HG03469 (cell line): ENCODE results near the gene ANKRD13C.
"Not testable (repeated sequence)": the region's sequence is repeated elsewhere in the genome, so short reads cannot be mapped to it uniquely, and the experiment has no call there.

Experiments
- ATAC-seq: cut with Tn5 transposase; IDR thresholded peaks from one replicate; pipeline ENCODE4 v1.9.1; 2021; ENCODE audit warnings: mild to moderate bottlenecking, moderate library complexity, moderate number of reproducible peaks; ENCODE audit not compliant: unreplicated experiment

The ANKRD13C gene

DNA sequence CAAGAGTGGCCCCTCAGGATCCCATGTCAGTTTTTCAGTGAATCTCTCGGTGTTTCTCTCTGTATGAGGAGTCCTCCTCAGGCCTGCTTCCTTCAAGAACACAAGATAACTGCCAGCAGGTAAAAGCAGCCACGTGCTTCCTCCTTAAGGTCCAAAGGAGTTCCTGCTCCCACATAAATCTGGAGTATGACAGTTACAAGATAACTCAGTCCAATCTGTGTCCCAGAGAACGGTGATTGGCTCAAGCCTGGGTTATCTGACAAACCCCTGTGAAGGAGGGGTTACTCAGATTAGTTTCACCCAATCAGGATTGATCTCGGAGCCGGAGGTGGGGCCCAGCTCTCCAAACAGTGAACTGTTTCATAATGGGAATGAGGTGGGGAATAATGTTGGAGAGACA, 5.8 kb upstream of the ANKRD13C start:
- ATAC-seq, result no peak

DNA sequence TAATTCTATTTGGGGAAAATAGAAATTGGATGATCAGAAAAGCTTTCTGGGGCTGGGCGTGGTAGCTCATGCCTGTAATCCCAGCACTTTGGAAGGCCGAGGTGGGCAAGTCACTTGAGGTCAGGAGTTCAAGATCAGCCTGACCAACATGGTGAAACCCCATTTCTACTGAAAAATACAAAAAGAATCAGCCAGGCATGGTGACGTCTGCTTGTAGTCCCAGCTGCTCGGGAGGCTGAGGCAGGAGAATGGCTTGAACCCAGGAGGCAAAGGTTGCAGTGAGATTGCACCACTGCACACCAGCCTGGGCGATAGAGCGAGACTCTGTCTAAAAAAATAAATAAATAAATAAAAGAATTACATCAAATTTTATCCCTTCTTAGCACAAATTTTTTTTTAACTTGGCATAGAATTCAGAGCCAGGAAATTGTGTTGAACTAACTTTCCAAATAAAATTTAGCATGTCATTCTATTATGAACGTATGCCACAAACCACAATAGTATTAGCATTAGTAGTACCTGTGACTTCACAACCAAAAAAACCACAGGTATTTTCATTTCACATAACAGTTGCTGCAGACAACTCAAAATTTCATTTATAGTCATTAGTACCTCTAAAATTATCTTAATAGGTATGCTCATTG, 4.5 kb upstream of the ANKRD13C start:
- peak; percentile 60 for ATAC-seq

DNA sequence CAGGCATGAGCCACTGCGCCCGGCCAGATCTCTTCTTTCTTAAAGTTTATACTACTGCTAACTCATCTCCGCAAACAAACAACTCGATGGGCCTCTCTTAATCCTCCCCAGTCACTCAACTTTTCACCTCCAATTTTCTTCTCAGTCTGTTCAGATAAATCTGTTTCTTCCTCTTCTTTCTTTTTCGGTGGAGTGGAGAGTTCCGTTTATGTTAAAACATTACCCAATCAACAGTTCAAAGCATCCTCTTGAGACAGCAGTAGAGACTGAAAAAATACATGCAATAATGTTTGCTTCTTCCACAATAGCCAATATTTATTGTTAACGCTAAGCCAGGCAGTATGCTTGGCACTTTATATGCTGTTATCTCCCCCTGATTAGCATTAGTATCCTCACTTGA, 1.4 kb upstream of the ANKRD13C start:
- no peak for ATAC-seq

DNA sequence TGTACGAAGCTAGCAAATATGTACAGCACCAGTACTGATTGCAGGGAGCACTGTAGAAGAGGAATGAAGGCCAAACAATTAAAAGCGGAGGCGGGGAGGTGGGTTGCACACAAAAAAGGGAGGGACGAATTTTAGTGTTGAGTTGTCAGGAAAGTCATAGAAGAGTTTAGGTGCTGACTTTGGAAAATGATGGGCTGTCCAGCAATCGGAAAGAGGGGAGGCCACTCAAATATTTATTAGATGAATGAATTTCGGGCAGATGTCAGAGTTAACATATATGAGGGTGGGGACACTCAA, 537 bp upstream of the ANKRD13C start:
- no peak for ATAC-seq

DNA sequence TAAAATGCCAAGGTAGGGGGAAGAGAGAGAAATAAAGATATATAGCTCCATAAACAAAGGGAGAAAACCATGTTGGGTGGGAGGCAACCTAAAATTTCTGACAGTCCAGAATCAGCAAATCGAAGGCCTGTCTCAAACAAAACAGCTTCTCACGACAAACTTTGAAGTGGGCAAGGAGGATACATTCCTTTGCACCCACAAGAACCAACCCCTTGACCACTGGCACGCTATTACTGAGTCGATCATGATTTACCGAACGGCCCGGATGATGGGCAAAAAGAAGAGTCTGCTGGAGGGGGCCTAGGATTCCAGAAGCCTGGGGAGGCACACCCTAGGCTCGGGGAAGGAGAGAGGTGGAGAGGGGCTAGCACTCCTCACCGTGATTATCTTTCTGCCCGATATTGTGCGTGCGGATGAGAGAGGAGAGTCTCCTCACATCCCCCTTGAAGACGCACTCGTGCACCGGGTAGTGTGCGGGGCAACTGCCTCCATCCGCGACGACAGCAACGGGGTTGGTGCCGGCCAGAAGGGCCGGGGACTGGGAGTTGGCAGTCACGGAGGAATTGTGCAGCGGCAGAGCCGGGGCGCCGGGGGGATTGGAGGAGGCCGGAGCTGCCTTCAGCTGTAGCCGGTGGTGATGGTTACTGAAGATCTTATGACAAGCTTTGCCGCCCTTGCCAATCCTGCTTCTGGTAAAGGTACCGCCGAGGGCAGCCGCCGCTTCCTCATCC, 756 bp downstream of the ANKRD13C start:
- peak; percentile 17 for ATAC-seq

DNA sequence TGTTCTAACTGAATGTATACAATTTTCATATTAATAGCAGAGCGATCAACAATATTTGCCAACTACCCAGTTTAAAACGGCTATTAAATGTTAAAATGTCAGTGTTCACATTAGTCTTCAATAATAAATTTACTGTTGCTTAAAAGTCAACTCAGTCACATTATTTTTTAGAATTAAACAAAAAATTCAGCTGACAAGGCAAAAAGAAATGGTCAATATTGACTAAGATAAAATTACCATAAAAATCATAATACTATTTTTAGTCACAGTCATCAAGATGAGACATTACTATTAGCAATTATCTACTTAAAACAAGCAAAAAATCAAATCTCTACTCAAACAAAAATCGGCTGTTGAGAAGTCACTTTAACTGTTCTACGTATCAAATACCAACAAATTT, 1.5 kb downstream of the ANKRD13C start:
- no peak for ATAC-seq

DNA sequence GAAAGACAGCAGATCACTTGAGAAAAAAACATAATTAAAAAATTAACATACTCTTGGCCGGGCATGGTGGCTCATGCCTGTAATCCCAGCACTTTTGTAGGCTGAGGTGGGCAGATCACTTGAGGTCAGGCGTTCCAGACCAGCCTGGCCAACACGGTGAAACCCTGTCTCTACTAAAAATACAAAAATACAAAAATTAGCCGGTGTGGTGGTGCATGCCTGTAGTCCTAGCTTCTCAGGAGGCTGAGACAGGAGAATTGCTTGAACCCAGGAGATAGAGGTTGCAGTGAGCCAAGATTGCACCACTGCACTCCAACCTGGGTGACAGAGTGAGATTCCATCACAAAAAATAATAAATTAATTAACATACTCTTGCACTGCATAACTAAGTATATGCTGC, 4.7 kb downstream of the ANKRD13C start:
- ATAC-seq, result not testable (repeated sequence)

DNA sequence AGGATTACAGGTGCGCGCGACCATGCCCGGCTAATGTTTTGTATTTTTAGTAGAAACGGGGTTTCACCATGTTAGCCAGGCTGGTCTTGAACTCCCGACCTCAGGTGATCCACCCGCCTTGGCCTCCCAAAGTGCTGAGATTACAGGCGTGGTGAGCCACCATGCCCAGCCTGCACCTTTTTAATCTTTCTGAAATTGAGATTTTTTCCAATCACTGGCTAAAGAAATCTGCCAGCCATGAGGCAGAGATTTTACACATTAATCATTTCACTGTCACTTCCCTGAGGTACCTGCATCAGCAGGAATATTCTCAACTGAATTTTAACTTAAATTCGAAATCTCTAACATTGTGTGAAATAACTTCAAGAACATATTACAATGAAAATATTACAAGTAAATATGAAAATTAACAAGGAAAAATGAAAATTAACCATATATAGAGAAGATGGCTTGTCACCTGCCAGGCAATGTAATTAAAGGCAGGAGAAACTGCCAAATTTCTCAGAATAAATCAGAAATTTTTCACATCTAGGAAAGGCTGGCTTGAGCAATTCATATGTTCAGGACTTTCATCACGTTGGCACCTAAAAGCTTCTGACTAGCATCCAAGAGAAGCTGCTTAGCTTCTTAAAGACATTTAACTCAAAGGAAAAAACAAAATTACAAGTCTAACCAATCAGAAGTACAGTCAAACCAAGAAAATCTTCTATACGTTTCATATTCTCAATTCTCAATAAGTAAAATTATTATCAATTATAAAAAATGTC, 5.9 kb downstream of the ANKRD13C start:
- ATAC-seq, result no peak

DNA sequence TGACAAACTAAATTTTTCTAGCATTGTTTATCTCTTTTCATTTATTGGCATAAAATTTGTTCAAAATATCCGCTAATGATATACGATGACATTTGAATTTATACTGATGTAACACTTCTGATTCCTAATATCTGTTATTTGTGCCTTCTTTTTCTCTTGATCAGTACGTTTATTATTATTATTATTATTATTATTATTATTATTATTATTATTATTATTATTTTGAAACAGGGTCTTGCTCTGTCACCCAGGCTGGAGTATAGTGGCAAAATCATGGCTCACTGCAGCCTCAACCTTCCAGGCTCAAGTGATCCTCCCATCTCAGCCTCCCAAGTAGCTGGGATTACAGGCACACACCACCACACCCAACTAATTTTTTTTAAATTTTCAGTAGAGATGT, 14.9 kb downstream of the ANKRD13C start:
- ATAC-seq, result not testable (repeated sequence)

DNA sequence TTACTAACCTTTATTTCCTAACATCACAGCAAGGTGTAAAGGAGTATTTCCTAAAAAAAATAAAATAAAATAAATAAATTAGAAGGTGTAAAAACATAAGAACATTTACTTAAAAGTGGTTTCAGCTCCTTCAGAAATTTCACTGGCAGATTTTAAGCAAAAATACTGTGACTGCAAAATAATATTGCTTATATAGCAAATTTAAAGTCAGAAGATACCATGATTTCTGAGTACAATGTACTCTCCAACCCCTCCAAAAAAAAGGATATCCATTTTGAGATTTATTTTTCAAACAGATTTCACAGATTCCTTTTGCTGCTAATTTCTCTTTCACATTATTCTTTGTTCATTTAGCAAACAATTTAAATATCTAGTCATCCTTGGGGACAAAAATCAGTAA, 18.5 kb downstream of the ANKRD13C start:
- no peak for ATAC-seq

DNA sequence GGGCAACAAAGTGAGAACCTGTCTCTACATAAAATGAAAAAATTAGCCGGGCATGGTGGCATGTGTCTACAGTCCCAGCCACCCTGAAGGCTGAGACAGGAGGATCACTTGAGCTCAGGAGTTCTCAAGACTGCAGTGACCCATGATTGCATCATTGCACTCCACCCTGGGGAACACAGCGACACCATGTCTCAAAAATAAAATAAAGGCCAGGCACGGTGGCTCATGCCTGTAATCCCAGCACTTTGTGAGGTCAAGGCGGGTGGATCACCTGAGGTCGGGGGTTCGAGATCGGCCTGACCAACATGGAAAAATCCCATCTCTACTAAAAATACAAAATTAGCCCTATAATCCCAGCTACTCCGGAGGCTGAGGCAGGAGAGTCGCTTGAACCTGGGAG, 20.1 kb downstream of the ANKRD13C start:
- no peak for ATAC-seq

DNA sequence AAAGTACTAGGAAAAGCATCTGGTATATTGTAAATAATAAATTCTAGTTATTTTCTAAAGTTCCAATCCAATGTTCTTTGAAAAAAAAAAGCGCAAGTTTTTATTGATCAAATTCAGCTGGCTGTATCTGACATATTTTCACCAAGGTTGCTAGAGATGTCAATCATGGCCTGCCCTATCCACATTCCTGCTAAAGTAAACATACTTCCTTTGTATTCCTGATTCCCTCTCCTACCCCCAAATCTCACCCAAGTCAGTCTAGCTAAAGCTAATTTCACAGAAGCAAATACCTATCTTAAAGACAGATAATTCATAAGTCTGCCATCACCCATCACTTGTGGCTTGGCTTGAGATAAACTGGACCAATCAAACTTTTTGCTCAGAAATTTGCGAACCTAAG, 21.3 kb downstream of the ANKRD13C start:
- no peak for ATAC-seq

DNA sequence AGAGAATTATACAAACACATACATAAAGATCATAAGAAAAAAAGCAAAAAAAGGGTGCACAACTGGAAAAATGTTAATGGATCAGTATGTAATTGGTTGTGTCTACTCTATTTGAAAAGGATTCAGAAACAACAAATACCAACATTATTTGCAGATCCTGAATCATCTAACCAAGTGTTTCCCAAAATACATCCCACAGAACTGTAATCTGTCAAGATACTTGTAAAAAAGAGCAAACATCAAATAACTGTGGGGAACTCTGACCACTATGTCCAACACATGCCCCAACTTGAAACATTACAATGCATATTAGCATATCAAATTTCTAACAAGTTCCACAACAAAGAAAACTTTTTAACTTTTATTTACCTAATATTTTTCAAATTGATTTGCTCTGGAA, 22.6 kb downstream of the ANKRD13C start:
- ATAC-seq, result no peak

DNA sequence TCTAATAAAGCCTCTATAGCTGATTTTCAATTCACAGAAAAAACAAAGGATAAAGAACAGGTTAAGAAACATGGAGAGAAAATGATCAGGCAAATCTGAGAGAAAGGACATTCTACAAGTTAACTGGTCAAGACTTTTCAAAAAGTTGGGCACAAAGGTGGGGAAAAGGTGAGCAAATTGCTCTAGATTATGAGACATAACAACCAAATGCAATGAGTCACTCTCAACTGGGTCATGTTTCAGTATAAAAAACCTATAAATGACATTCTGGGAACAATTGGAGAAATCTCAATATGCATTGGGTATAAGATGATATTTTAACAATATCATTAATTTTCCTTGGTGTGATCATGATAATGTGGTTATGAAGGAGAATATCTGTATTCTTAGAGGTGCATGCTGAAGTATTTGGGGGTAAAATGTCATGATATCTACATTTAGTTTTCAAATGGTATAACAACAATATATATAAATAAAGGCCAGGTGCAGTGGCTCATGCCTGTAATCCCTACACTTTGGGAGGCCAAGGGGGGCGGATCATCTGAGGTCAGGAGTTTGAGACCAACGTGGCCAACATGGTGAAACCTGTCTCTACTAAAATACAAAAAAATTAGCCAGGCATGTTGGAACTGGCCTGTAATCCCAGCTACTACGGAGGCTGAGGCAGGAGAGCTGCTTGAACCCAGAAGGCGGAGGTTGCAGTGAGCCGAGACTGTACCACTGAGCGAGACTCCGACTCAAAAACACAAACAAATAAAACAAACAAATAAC, 27.0 kb downstream of the ANKRD13C start:
- ATAC-seq, result no peak

DNA sequence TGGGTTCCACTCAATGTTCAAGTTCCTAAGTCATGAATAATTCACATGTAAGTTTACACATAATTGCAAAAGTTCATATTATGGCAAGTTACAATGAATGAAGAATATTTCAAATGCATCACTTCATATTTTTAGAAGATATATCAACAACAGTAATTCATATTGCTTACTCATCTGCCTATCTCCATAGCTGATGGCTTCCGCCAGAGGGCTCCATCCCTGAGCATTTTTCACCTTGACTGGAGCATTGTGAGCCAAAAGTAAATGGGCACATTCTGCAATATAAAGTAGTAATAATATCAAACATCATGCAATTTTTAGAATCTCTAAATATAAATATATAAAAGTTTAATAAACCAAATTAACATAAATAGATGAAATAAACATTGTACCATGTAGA, 29.8 kb downstream of the ANKRD13C start:
- no peak for ATAC-seq

DNA sequence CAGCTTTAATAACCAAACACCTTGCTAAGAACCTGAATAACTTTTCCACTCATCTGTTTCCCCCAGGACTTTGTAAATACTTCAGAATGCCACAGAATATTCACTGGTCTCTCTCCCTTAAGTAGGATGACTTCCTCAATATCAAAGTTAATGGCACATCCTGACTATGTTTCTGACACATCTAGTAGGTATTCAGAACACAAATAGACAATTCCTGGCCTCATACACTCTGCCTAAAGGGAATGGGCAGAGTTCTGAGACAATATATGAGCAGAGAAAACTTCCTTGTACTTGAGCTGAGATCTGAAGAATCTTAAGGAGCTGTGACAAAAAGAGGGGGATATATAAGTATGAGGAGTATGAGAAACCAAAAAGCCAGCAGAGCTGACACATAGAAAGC, 34.8 kb downstream of the ANKRD13C start:
- ATAC-seq, result no peak

DNA sequence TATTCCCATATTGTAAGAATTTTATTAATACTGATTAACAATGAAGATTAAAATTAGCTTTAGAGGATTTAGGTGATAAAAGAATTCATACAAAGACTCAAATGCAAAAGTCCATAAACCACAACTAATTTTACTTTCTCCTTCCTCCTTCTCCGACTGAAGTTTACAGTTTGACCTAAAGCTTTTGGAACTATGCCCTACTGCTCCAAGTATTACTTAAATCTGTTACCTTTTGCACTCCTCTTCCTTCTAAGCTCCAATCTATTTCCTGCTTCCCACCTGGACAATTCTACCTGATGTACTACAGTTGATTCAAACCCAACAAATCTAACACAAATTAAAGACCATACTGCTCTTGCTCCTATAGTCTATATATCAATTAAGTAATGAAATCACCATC, 36.3 kb downstream of the ANKRD13C start:
- ATAC-seq, result no peak

DNA sequence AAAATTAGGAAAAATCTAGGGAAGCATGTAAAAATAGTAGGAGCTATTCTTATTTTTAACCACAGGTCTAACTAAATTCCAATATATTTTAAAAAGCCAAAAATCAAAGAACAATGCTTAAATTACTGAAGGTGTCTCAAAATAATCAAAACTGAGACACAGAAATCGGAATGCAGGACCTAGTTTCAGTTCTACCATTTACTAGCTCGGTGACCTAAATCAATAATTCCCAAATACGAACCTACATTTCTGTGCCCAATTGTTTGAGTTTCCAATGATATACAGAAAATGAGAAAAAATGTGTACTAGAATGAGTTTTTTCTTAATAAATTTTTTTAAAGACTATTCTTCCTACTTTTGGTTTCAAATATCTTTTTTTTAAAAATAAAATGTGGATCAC, 37.4 kb downstream of the ANKRD13C start:
- no peak for ATAC-seq

DNA sequence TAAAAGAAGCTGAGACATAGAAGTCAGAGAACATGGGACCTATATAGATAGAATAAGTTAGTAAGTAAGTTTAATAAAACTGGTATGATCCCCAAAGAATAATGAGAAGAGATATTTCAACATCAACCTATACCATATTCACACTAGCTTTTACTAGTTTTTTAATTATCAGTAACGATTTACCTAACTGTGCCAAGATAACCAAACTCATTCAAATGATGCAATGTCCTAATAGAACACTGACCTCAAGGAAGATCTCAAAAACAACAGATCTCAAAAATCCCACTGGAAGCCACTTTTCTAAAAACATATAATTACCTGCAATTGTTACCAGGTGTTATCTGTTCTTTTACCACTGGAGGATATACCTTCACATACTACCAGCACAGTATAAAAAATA, 38.7 kb downstream of the ANKRD13C start:
- no peak for ATAC-seq

DNA sequence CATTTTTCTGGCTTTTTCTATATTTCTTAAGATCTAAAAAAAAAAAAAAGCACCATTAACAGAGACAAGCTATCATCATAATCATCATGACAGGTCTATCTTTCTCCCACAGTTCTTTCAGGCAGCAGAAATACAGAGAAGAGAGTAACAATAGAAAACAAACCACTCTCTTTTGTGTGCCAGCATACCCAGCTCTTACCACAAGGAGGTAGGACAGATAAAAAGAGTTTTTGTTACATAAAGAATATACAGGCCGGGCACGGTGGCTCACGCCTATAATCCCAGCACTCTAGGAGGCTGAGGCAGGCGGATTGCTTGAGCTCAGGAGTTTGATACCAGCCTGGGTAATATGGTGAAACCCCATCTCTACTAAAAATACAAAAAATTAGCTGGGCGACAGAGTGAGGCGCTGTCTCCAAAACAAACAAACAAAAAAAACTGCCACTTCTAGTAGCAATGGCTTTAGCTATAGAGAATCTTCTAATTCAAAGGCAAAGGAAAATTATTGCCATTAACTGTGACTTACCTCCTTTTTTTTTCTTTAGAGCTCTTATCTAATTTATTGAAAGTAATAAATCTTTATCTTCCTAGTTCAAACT, 39.7 kb downstream of the ANKRD13C start:
- no peak for ATAC-seq

DNA sequence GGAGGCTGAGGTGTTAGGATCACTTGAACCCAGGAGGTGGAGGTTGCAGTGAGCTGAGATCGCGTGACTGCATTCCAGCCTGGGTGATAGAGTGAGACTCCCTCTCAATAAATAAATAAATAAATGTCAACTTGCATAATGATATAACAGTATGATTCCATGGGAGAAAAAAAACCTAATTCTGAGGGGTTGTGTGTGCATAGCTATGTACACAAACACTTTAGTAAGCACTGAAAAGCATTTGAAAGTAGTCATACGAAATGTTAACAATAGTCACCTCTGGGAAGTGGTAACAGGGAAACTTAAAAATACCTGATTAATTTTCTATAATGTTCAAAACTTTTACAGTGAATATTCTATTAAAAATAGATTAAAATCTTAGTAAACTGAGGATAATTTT, 43.2 kb downstream of the ANKRD13C start:
- ATAC-seq, result no peak
